GM13977 (cell line): ENCODE data around the gene RAB3A.
A peak's percentile ranks its signal among the peaks of the same experiment; 100 is the strongest.
"Not testable (repeated sequence)": the region's sequence is repeated elsewhere in the genome, so short reads cannot be mapped to it uniquely, and the experiment has no call there.

ENCODE experiments used
- DNase-seq: peaks from one replicate; pipeline ENCODE4 v3.0.0; 2012; ENCODE audit warnings: low spot score
- in situ Hi-C: fragments of 300-500 bp; cut with MboI; formaldehyde crosslinking; loops from one replicate; pipeline ENCODE4 v1.12.0; 2022; ENCODE audit warnings: low sequenced_read_pairs, low pct_unique_long_range_greater_than_20kb, mixed read lengths, inconsistent platforms; ENCODE audit not compliant: unreplicated experiment
- TF ChIP-seq, protein P1 (sequence below): IDR thresholded peaks from 2 replicates; pipeline ENCODE4 v1.5.1; 2012; ENCODE audit warnings: mild to moderate bottlenecking, control low read depth; ENCODE audit not compliant: insufficient read depth; ENCODE audit errors: extremely low read depth, missing control alignments

The RAB3A gene

DNA sequence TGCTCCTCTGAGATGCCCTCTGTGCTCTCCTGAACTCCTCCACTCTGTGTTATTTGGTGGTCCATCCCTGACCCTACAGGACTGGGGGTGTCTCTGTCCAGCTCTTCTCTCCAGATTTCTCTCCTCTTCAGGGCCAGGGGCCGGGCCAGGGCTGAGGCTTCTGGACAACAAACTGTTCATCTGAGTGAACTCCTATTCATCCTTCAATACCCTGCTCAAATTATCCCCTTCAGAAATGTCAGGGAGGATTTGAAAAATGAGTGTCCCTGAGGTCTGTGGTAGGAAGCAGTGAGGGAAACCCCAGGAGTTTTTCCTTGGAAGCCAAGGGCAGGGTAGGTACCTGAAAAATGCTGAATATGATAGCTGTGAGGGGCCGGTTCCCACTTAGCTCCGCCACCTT, 14.8 kb upstream of the RAB3A start:
- no peak for DNase-seq
- TF ChIP-seq, protein P1, sequence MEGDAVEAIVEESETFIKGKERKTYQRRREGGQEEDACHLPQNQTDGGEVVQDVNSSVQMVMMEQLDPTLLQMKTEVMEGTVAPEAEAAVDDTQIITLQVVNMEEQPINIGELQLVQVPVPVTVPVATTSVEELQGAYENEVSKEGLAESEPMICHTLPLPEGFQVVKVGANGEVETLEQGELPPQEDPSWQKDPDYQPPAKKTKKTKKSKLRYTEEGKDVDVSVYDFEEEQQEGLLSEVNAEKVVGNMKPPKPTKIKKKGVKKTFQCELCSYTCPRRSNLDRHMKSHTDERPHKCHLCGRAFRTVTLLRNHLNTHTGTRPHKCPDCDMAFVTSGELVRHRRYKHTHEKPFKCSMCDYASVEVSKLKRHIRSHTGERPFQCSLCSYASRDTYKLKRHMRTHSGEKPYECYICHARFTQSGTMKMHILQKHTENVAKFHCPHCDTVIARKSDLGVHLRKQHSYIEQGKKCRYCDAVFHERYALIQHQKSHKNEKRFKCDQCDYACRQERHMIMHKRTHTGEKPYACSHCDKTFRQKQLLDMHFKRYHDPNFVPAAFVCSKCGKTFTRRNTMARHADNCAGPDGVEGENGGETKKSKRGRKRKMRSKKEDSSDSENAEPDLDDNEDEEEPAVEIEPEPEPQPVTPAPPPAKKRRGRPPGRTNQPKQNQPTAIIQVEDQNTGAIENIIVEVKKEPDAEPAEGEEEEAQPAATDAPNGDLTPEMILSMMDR, result no peak
- in situ Hi-C loops, result no loop called here

DNA sequence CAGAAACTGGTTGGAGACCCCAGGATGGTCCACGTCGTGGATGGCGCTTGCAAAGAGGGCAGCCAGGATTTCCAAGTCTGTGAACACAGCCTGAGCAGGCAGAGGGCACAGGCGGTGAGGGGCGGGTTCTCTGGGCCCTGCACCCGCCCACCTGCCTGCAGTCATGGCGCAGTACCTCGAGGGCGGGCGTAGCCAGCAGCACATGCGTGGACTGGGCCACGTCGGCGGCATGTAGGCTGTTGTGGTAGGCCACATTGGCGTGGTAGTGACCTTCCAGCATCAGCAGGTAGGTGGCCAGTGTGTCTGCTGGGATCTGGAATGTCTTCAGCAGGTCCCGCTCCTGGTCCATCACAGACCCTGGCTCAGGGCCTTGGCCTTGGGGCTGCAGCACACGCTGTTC, 14.3 kb upstream of the RAB3A start:
- TF ChIP-seq, protein P1, result no peak
- in situ Hi-C loops, result no loop called here
- DNase-seq, result no peak

DNA sequence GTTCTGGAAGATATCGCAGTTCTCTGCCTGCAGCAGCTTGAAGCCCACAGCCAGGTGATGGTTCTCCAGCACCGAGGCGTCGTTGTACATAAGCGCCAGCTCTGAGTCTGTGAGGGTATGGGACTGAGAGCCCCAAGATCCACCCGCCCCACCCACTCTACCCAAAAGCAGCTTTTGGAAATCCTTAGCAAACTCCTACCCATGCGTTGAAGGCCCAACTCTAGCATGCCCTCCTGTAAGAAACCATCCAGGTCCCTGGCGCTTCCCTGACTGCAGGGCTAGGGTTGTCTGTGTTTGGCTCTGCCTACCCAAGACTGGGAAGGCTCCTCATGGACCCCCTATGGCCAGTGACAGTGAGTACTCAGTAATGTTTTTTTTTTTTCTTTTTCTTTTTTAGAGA, 12.9 kb upstream of the RAB3A start:
- in situ Hi-C loops, result no loop called here
- DNase-seq, result no peak
- TF ChIP-seq, protein P1, result no peak

DNA sequence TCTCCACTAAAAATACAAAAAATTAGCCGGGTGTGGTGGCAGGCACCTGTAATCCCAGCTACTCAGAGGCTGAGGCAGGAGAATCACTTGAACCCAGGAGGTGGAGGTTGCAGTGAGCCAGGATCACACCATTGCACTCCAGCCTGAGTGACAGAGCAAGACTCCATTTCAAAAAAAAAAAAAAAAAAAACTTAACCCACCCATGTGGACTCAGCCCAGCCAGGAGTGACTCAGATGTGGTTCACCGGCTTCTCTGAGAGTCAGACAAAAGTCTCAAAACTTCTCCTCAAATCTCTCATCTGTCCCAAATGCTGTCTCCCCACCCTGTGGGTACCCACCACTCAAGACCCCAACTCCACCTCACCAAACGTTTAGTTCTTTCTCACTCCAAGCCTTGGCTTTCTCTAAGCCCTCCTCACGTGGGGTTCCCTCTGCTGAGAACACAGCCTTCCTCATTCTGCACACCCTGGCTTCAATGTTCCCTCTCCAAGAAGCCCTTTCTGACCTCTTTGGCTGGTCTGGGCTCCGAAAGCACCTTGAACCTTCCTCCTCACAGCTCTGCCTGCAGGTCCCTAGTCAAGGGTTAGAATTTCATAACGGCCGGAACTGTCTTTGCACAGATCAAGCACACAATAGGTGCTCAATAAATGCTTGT, 11.1 kb upstream of the RAB3A start:
- no peak for DNase-seq
- TF ChIP-seq, protein P1, result no peak
- in situ Hi-C loops, result no loop called here

DNA sequence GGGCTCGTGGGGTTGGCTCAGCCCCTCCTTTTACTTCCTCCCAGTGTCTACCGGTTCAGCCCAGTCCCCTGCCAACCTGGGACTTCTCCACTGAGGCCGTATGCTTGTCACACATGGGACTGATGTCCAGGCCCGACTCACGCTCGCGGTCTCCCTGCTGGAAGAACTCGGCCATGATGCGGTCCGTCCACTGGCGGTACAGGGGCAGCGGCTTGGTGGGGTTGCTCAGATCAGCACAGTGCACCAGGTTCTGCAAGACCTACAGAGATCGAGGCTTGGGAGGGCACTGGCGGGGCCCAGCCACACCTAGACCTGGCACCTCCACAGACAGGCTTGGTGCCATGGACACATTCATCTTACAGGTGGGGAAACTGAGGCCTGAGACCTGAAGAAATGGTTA, 7.8 kb upstream of the RAB3A start:
- in situ Hi-C loops, result no loop called here
- DNase-seq, result no peak
- TF ChIP-seq, protein P1, result no peak

DNA sequence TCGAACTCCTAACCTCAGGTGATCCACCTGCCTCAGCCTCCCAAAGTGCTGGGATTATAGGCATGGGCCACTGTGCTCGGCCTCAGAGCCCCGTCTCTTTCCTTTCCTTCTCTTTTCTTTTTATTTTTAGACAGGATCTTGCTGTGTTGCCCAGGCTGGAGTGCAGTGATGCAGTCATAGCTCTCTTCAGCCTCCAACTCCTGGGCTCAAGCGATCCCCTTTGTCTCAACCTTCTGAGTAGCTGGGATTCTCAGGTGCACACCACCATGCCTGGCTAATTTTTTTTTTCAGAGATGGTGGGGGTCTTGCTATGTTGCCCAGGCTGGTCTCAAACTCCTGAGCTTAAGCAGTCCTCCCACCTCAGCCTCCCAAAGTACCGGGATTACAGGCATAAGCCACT, 6.1 kb upstream of the RAB3A start:
- not testable (repeated sequence) for DNase-seq
- in situ Hi-C loops, result loop anchor here (10.0 kb wide), 1 partner anchor 45 kb away; a partner anchor contains a TSS

DNA sequence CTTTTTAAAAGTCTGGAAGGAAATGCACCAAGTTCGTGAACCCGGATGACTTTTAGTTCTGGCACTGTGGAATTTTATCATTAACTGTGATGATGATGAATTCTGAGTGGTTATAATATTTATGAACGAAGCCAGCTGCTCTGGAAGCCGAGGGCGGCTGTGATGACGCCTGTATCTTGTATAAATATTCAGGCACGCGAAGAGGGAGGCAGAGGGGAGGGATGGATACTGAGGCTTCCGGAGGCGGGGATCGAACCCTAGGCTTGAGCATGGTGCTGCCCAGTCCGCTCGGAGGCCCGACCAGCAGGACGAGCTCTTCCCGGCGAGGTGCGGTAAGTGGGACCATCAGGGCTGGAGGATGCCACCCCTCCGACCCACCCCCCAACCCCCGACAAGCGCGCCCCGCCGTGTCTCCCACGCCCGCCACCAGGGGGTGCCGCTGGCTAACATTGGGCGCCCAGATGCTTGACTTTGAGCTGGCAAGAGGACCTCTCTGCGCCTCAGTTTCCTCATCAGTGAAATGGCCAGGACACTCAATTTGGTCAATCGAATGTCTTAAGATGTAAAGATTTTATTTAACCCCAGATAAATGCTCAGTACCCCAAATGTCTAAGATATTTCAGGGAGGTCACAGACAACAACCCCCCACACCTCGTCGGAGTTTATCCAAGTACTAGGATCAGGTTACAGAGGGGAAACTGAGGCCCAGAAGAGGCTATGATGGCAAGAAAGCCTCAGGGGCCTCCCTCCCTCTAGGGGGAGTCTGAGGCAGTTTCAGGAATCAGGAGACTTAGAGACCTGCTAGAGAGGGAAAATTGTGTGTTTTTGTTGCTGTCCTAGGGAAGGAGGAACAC, 4.5 kb upstream of the RAB3A start:
- TF ChIP-seq, protein P1, result peak; percentile 77
- peak; percentile 64 for DNase-seq
- in situ Hi-C loops, result loop anchor here (10.0 kb wide), 1 partner anchor 46 kb away; a partner anchor contains a TSS
